Measurements from ENCODE around the gene FAM24A. TPM values are rescaled to one million over a fixed set of nuclear protein-coding genes. Genes with fewer than 3 reads are reported as not detected.
"Not testable (repeated sequence)": the region's sequence is repeated elsewhere in the genome, so short reads cannot be mapped to it uniquely, and the experiment has no call there.

The FAM24A gene
- total RNA-seq, 2 experiments from 2014 or later: not detected

GRCh38 chr10:122878799-122879338 is 31.5 kb upstream of the FAM24A start:
- peak overlapping the region; percentile 92 for H3K4me3 Mint-ChIP-seq
- H3K36me3 Mint-ChIP-seq (ENCODE audit: low read depth): peaks cover 43% of the 10 kb centered on the region
- ChIA-PET POLR2A (no interaction called here), CTCF (interaction anchor here (0.8 to 1.5 kb wide), 4 partner anchors 11 to 127 kb away, joined by 3 to 4 read pairs (median 3); partner anchors contain the start of genes C10orf88 and PSTK)
- peaks cover 4% of the 10 kb centered on the region for H3K9me3 Mint-ChIP-seq (ENCODE audit: low read depth)
- peak; percentile 18 for ATAC-seq
- H3K27me3 Mint-ChIP-seq: no peaks in the 10 kb centered on the region
- intact Hi-C loops (cut with DNase I, micrococcal nuclease): loop anchor here (1.0 to 5.0 kb wide), 9 partner anchors 75 to 952 kb away; partner anchors contain the start of genes BUB3 (in 2 of the 2), C10orf88 (in 2 of the 2), IKZF5 (in 2 of the 2) and ACADSB (in 1 of the 2)
- H3K4me1 Mint-ChIP-seq: peaks cover 53% of the 10 kb centered on the region
- peak overlapping the region; percentile 93 for H3K27ac Mint-ChIP-seq
- no peak for DNase-seq

- ATAC-seq (peak; percentile 90), DNase-seq (peak; percentile 96)
- H3K4me1 Mint-ChIP-seq: peaks cover 53% of the 10 kb centered on the region
- peaks cover 45% of the 10 kb centered on the region for H3K36me3 Mint-ChIP-seq (ENCODE audit: low read depth)
- CTCF ChIA-PET: interaction anchor here (0.9 to 1.3 kb wide), 2 partner anchors 126 to 165 kb away, joined by 3 read pairs; no protein-coding TSS in a partner anchor
- no peaks in the 10 kb centered on the region for H3K9me3 Mint-ChIP-seq (ENCODE audit: low read depth)
- peak within 1 kb of the TSS; percentile 93 for H3K27ac Mint-ChIP-seq
- H3K27me3 Mint-ChIP-seq: no peaks in the 10 kb centered on the region
- intact Hi-C loops (cut with DNase I, micrococcal nuclease): loop anchor here (1.0 to 5.0 kb wide), 9 partner anchors 75 to 953 kb away; partner anchors contain the start of genes BUB3 (in 2 of the 2), C10orf88 (in 2 of the 2), IKZF5 (in 2 of the 2) and ACADSB (in 1 of the 2)
- H3K4me3 Mint-ChIP-seq: peak within 1 kb of the TSS; percentile 92
- POLR2A ChIA-PET: no interaction called here
Measured at GRCh38 chr10:122879339-122880273, 30.8 kb upstream of the FAM24A start, which contains the start of gene FAM24B. FAM24B (minus strand) TSS chr10:122879581; CDS start chr10:122850515, 29,066 bp downstream.

GRCh38 chr10:122882766-122883165 is 27.6 kb upstream of the FAM24A start:
- peak; percentile 11 for ATAC-seq
- H3K27ac Mint-ChIP-seq: no peak overlapping the region
- no peak overlapping the region for H3K4me3 Mint-ChIP-seq

GRCh38 chr10:122884166-122884565 is 26.2 kb upstream of the FAM24A start:
- DNase-seq: no peak
- no peaks in the 10 kb centered on the region for H3K9me3 Mint-ChIP-seq (ENCODE audit: low read depth)
- H3K36me3 Mint-ChIP-seq (ENCODE audit: low read depth): peaks cover 35% of the 10 kb centered on the region
- H3K27ac Mint-ChIP-seq: no peak overlapping the region
- peaks cover 22% of the 10 kb centered on the region for H3K4me1 Mint-ChIP-seq
- POLR2A ChIA-PET: no interaction called here
- CTCF ChIA-PET: no interaction called here
- H3K27me3 Mint-ChIP-seq: no peaks in the 10 kb centered on the region
- H3K4me3 Mint-ChIP-seq: no peak overlapping the region
- no peak for ATAC-seq
- intact Hi-C loops (cut with DNase I, micrococcal nuclease): no loop called here

More at GRCh38 chr10:122882766-122883165, 27.6 kb upstream of the FAM24A start:
- POLR2A ChIA-PET: no interaction called here
- intact Hi-C loops (cut with DNase I, micrococcal nuclease): no loop called here
- H3K36me3 Mint-ChIP-seq (ENCODE audit: low read depth): peaks cover 40% of the 10 kb centered on the region
- no peaks in the 10 kb centered on the region for H3K27me3 Mint-ChIP-seq
- H3K9me3 Mint-ChIP-seq (ENCODE audit: low read depth): no peaks in the 10 kb centered on the region
- H3K4me1 Mint-ChIP-seq: peaks cover 36% of the 10 kb centered on the region
- DNase-seq: no peak
- CTCF ChIA-PET: no interaction called here

- intact Hi-C loops (cut with DNase I, micrococcal nuclease): no loop called here
- H3K4me1 Mint-ChIP-seq: no peaks in the 10 kb centered on the region
- POLR2A ChIA-PET: interaction anchor here (0.6 kb wide), 1 partner anchor 183 kb away, joined by 3 read pairs; no protein-coding TSS in a partner anchor
- no peak for ATAC-seq
- no peak for DNase-seq
- CTCF ChIA-PET: no interaction called here
- no peaks in the 10 kb centered on the region for H3K27me3 Mint-ChIP-seq
- H3K4me3 Mint-ChIP-seq: no peak overlapping the region
- no peaks in the 10 kb centered on the region for H3K9me3 Mint-ChIP-seq (ENCODE audit: low read depth)
- H3K36me3 Mint-ChIP-seq (ENCODE audit: low read depth): peaks cover 12% of the 10 kb centered on the region
- H3K27ac Mint-ChIP-seq: no peak overlapping the region
Measured at GRCh38 chr10:122894261-122894944, 16.0 kb upstream of the FAM24A start.

- H3K4me1 Mint-ChIP-seq; CTCF ChIA-PET; DNase-seq; H3K4me3 Mint-ChIP-seq; POLR2A ChIA-PET; ATAC-seq; intact Hi-C loops (cut with DNase I, micrococcal nuclease); H3K36me3 Mint-ChIP-seq (ENCODE audit: low read depth); H3K27ac Mint-ChIP-seq: not testable (repeated sequence)
- Mint-ChIP-seq H3K9me3 (ENCODE audit: low read depth) (peaks cover 14% of the 10 kb centered on the region), H3K27me3 (peaks cover 35% of the 10 kb centered on the region)
Measured at GRCh38 chr10:122903861-122904260, 6.5 kb upstream of the FAM24A start.

- Mint-ChIP-seq H3K4me3 (no peak overlapping the region), H3K9me3 (ENCODE audit: low read depth) (no peaks in the 10 kb centered on the region), H3K27me3 (peaks cover 9% of the 10 kb centered on the region), H3K27ac (no peak overlapping the region), H3K36me3 (ENCODE audit: low read depth) (no peaks in the 10 kb centered on the region), H3K4me1 (no peaks in the 10 kb centered on the region)
- POLR2A ChIA-PET: no interaction called here
- peak; percentile 65 for ATAC-seq
- peak; percentile 75 for DNase-seq
- CTCF ChIA-PET: interaction anchor here (0.6 kb wide), 1 partner anchor 16 kb away, joined by 3 read pairs; no protein-coding TSS in a partner anchor
- intact Hi-C loops (cut with DNase I, micrococcal nuclease): no loop called here
Measured at GRCh38 chr10:122911889-122912484, 1.6 kb downstream of the FAM24A start.

GRCh38 chr10:122915700-122916099 is 5.3 kb downstream of the FAM24A start:
- H3K27ac Mint-ChIP-seq: no peak overlapping the region
- no peaks in the 10 kb centered on the region for H3K4me1 Mint-ChIP-seq
- POLR2A ChIA-PET: no interaction called here
- CTCF ChIA-PET: no interaction called here
- H3K27me3 Mint-ChIP-seq: peaks cover 5% of the 10 kb centered on the region
- intact Hi-C loops (cut with DNase I, micrococcal nuclease): no loop called here
- DNase-seq: no peak
- H3K36me3 Mint-ChIP-seq (ENCODE audit: low read depth): no peaks in the 10 kb centered on the region
- no peak for ATAC-seq
- no peaks in the 10 kb centered on the region for H3K9me3 Mint-ChIP-seq (ENCODE audit: low read depth)
- H3K4me3 Mint-ChIP-seq: no peak overlapping the region

GRCh38 chr10:122930140-122930539 is 19.7 kb downstream of the FAM24A start:
- no peaks in the 10 kb centered on the region for H3K27me3 Mint-ChIP-seq
- CTCF ChIA-PET: no interaction called here

GRCh38 chr10:122931088-122931906 is 20.9 kb downstream of the FAM24A start:
- Mint-ChIP-seq H3K4me3 (no peak overlapping the region), H3K9me3 (ENCODE audit: low read depth) (no peaks in the 10 kb centered on the region), H3K27ac (no peak overlapping the region), H3K27me3 (no peaks in the 10 kb centered on the region), H3K4me1 (no peaks in the 10 kb centered on the region), H3K36me3 (ENCODE audit: low read depth) (peaks cover 7% of the 10 kb centered on the region)
- ATAC-seq: no peak
- no peak for DNase-seq
- ChIA-PET CTCF (no interaction called here), POLR2A (no interaction called here)
- intact Hi-C loops (cut with DNase I, micrococcal nuclease): no loop called here

More at GRCh38 chr10:122930140-122930539, 19.7 kb downstream of the FAM24A start:
- Mint-ChIP-seq H3K4me1 (no peaks in the 10 kb centered on the region), H3K36me3 (ENCODE audit: low read depth) (peaks cover 3% of the 10 kb centered on the region), H3K27ac (no peak overlapping the region), H3K4me3 (no peak overlapping the region), H3K9me3 (ENCODE audit: low read depth) (no peaks in the 10 kb centered on the region)
- intact Hi-C loops (cut with DNase I, micrococcal nuclease): no loop called here
- ATAC-seq (no peak), DNase-seq (no peak)
- POLR2A ChIA-PET: no interaction called here
